IMR-90 (cell line): ENCODE results near the gene ZDHHC8.

ENCODE experiments used
- CTCF ChIP-seq: conservative IDR thresholded peaks from 2 replicates; pipeline ENCODE4 v1.5.1; 2012; ENCODE audit warnings: mild to moderate bottlenecking, low read depth, low read length, improper control_type of control experiment
- POLR2A ChIP-seq: IDR thresholded peaks from 2 replicates; pipeline ENCODE4 v1.6.1; 2012; ENCODE audit warnings: mild to moderate bottlenecking, low read depth, low read length
- RAD21 ChIP-seq: IDR thresholded peaks from 2 replicates; pipeline ENCODE4 v1.6.1; 2012; ENCODE audit warnings: low read length, improper control_type of control experiment
- USF2 ChIP-seq: fragments of 150-350 bp; IDR thresholded peaks from 2 replicates; pipeline ENCODE4 v1.6.1; 2017; ENCODE audit warnings: mild to moderate bottlenecking, antibody characterized with exemption, low read length, low read depth

GRCh38 chr22:20165421-20165820, 33.8 kb downstream of the ZDHHC8 start:
- TF ChIP-seq CTCF, result no peak
- no peak for TF ChIP-seq RAD21
- TF ChIP-seq POLR2A, result no peak
- TF ChIP-seq USF2, result no peak
